ENCODE measurements around the gene BRIP1. TPM values are rescaled to one million over a fixed set of nuclear protein-coding genes. Genes with fewer than 3 reads are reported as not detected.

Gene BRIP1
- total RNA-seq, 2 donors from 2014 or later = 1.3 to 3.9 TPM

GRCh38 chr17:61856035-61856434 lies 7.3 kb downstream of the BRIP1 start:
- H3K27ac ChIP-seq = no peak overlapping the region
- DNase-seq (ENCODE audit: low spot score) = no peak
- no peaks in the 10 kb centered on the region for H3K9me3 ChIP-seq
- no peaks in the 10 kb centered on the region for H3K4me1 ChIP-seq (replicated peaks)
- 90% methylated on average over 1 of the region's 1 CpG for WGBS
- H3K4me3 ChIP-seq = no peak overlapping the region
- H3K27me3 ChIP-seq (replicated peaks; ENCODE audit: insufficient read depth) = no peaks in the 10 kb centered on the region
- no peaks in the 10 kb centered on the region for H3K36me3 ChIP-seq
- TF ChIP-seq POLR2A (IDR thresholded peaks at IDR 0.05) (no peak), POLR2AphosphoS5 (IDR thresholded peaks at IDR 0.05) (no peak), CTCF (IDR thresholded peaks at IDR 0.05) (no peak)
- intact Hi-C loops (cut with DNase I) = no loop called here

GRCh38 chr17:61852857-61853256 lies 10.5 kb downstream of the BRIP1 start:
- H3K4me3 ChIP-seq = no peak overlapping the region
- no peaks in the 10 kb centered on the region for H3K27me3 ChIP-seq (replicated peaks; ENCODE audit: insufficient read depth)
- WGBS = 96% methylated on average over 2 of the region's 2 CpGs
- H3K9me3 ChIP-seq = no peaks in the 10 kb centered on the region
- no peak for DNase-seq (ENCODE audit: low spot score)
- H3K4me1 ChIP-seq (replicated peaks) = no peaks in the 10 kb centered on the region
- H3K27ac ChIP-seq = no peak overlapping the region
- no peaks in the 10 kb centered on the region for H3K36me3 ChIP-seq
- intact Hi-C loops (cut with DNase I) = no loop called here
- no peak for TF ChIP-seq POLR2AphosphoS5 (IDR thresholded peaks at IDR 0.05)
- no peak for TF ChIP-seq CTCF (IDR thresholded peaks at IDR 0.05)
- no peak for TF ChIP-seq POLR2A (IDR thresholded peaks at IDR 0.05)

GRCh38 chr17:61849674-61850073 lies 13.7 kb downstream of the BRIP1 start:
- H3K36me3 ChIP-seq = no peaks in the 10 kb centered on the region
- DNase-seq (ENCODE audit: low spot score) = no peak
- no peaks in the 10 kb centered on the region for H3K9me3 ChIP-seq
- H3K27ac ChIP-seq = no peak overlapping the region
- no peaks in the 10 kb centered on the region for H3K27me3 ChIP-seq (replicated peaks; ENCODE audit: insufficient read depth)
- intact Hi-C loops (cut with DNase I) = no loop called here
- TF ChIP-seq POLR2A (IDR thresholded peaks at IDR 0.05) (no peak), CTCF (IDR thresholded peaks at IDR 0.05) (no peak), POLR2AphosphoS5 (IDR thresholded peaks at IDR 0.05) (no peak)
- no peak overlapping the region for H3K4me3 ChIP-seq
- H3K4me1 ChIP-seq (replicated peaks) = no peaks in the 10 kb centered on the region

- H3K4me1 ChIP-seq (replicated peaks) = no peaks in the 10 kb centered on the region
- no peak for DNase-seq (ENCODE audit: low spot score)
- H3K9me3 ChIP-seq = no peaks in the 10 kb centered on the region
- 64% methylated on average over 2 of the region's 2 CpGs for WGBS
- no peaks in the 10 kb centered on the region for H3K36me3 ChIP-seq
- TF ChIP-seq POLR2AphosphoS5 (IDR thresholded peaks at IDR 0.05) = no peak
- TF ChIP-seq CTCF (IDR thresholded peaks at IDR 0.05) = no peak
- TF ChIP-seq POLR2A (IDR thresholded peaks at IDR 0.05) = no peak
- H3K4me3 ChIP-seq = no peak overlapping the region
- no peak overlapping the region for H3K27ac ChIP-seq
- intact Hi-C loops (cut with DNase I) = no loop called here
- no peaks in the 10 kb centered on the region for H3K27me3 ChIP-seq (replicated peaks; ENCODE audit: insufficient read depth)
Measured at GRCh38 chr17:61848896-61849295, 14.4 kb downstream of the BRIP1 start.

GRCh38 chr17:61848247-61848646 lies 15.1 kb downstream of the BRIP1 start:
- TF ChIP-seq POLR2A (IDR thresholded peaks at IDR 0.05) = no peak
- TF ChIP-seq POLR2AphosphoS5 (IDR thresholded peaks at IDR 0.05) = no peak
- TF ChIP-seq CTCF (IDR thresholded peaks at IDR 0.05) = no peak
- 92% methylated on average over 2 of the region's 2 CpGs for WGBS
- intact Hi-C loops (cut with DNase I) = no loop called here
- H3K27me3 ChIP-seq (replicated peaks; ENCODE audit: insufficient read depth) = no peaks in the 10 kb centered on the region
- no peaks in the 10 kb centered on the region for H3K36me3 ChIP-seq
- H3K9me3 ChIP-seq = no peaks in the 10 kb centered on the region
- no peak for DNase-seq (ENCODE audit: low spot score)
- no peaks in the 10 kb centered on the region for H3K4me1 ChIP-seq (replicated peaks)
- no peak overlapping the region for H3K4me3 ChIP-seq
- no peak overlapping the region for H3K27ac ChIP-seq

Data from prostate gland (tissue), 2 donors.